NCI-H524 treated with DMSO at 0.1 percent for 48 hours (cell line): Measurements from ENCODE around the gene SEMA3B.
"Not testable (repeated sequence)": the region's sequence is repeated elsewhere in the genome, so short reads cannot be mapped to it uniquely, and the experiment has no call there.

Source experiments
- DNase-seq: peaks from one replicate; lab custom pipeline; 2025; lab: John Stamatoyannopoulos, UW

SEMA3B gene

DNA sequence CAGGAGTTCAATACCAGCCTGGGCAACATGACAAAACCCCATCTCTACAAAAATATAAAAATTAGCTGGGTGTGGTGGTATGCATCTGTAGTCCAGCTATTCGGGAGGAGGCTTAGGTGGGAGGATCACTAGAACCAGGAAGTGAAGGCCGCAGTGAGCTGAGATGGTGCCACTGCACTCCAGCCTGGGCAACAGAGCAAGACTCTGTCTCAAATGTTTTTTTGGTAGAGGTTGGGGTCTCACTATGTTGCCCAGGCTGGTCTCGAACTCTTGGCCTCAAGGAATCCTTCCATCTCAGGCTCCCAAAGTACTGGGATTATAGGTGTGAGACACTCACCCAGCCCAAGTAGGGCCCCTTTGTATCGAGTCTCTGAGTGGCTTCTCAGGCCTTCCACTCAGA lies 25.1 kb downstream of the SEMA3B start:
- DNase-seq = no peak

DNA sequence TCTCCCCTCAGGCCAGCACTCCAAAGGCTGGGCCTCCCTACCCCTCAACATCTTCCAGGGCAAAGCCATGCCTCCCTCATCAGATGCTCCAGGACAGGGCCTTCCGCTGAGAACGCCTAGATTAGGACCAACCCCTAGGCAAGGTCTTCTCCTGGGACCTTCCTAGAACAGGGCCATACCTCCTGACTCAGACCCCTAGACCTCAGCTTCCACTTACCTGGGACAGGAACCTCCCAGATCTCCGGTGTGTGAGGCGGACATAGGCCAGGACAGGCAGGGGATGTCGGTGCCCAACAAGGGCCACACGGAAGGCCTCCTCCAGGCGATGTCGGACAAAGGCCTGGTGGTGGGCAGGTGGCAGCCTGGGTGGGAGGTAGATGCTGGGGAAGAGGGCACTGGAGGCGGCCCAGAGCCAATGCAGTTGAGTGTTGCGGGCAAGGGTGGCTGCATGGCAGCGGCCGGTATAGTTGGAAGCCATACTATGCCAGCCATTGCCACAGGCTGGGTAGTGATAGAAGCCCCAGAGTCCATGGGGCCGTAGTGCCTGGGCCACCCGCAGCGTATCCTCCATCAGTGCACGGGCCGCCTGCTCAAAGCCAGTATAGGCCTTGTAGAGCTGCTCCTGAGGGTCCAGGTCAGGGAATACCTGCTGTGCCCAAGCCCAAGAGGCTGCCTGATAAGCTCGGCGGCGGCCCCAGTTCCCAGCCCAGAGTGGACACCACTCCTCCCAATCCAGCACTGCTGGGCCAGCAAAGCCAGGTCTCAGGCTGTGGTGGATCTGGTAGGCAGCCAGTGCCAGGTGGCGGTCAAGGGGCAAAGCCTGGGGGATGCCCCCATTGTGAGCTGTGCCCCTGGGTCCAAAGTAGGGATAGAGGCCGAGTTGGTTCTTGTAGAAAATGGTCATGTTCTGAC lies 25.8 kb downstream of the SEMA3B start:
- no peak for DNase-seq

DNA sequence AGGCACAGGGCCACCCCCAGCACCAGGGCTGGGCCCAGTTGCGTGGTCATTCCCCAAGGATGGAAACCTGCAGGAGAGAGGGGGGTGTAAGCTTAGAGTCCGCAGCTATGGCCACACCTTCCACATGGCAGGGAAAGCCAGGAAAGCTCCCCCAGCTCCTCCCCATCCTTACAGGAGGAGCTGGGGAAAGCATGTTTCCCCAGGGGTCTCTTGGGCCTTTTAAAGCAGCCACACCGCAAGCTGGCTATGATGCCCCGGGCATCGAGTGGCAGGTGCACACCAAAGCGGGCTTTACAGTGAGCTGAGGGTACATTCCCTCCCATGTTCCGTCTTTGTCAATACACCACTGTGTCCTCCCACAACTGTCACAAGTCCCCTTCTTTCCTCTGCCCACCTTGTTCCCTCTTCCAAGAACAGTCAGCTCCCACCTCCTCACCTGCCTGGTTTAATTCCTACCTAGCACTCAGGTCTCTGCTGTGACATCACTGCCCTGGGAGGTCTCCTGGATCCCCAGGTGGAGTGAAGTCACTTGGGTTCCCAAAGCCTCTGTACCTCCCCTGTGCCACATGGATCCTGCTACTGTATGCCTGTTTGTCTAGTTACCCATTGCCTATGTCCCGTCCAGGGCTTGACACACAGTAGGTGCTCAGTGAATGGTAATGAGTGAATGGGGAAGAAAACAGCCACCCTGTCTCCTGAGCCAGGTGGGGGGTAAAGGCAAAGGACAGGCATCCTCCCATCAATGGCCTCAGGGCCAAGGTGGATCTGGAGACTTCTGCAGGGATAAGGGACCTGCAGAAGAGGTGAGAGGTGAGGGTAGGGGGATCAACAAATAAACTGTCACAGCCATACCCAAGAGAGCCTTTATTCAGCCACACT lies 26.8 kb downstream of the SEMA3B start:
- DNase-seq = no peak

DNA sequence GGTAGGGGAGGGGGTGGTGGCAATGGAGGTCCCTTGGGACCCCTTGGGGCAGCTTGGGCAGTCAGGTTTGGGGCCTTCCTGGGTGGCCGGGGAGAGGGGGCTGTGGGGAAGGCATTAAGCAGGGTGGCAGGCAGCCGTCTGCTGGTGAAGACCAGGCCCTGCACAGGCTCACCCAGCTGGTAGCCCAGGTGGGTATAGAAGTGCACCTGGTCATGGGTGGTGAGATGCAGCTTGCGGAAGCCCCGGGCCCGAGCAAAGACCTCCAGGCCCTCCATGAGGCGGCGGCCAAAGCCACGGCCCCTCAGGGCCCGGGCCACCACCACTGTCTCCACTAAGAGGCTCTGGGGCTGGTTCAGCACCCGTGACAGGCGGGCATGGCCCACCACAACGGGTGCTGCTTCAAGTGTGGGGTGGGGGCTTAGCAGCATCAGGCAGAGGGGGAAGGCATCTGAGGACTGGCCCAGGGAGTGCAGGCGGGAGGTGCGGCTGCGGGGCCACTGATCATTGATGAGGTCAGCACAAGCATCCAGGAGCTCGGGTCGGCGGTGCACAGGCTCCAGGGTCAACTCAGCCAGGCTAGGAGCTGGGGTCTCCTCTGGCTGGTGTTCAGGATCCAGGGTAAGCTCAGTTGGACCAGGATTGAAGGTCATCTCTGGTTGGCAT lies 27.9 kb downstream of the SEMA3B start:
- no peak for DNase-seq

DNA sequence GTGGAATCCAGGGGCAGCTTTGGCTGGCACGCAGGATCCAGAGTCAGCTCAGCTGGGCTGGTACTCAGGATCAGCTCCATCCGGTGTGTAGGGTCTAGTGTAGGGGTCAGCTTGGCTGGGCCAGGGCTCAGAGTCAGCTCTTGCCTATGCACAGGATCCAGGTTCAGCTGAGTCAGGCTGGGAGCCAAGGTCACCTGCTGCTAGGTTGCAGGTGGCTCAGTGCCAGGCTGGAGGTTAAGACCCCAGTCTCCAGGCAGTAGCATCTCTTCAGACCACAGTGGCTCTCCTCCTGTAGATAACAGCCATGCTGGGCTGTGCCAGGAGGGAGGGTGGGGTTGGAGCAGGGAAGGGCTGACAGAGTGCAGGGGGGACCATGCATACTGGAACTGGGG lies 28.4 kb downstream of the SEMA3B start:
- DNase-seq = no peak

DNA sequence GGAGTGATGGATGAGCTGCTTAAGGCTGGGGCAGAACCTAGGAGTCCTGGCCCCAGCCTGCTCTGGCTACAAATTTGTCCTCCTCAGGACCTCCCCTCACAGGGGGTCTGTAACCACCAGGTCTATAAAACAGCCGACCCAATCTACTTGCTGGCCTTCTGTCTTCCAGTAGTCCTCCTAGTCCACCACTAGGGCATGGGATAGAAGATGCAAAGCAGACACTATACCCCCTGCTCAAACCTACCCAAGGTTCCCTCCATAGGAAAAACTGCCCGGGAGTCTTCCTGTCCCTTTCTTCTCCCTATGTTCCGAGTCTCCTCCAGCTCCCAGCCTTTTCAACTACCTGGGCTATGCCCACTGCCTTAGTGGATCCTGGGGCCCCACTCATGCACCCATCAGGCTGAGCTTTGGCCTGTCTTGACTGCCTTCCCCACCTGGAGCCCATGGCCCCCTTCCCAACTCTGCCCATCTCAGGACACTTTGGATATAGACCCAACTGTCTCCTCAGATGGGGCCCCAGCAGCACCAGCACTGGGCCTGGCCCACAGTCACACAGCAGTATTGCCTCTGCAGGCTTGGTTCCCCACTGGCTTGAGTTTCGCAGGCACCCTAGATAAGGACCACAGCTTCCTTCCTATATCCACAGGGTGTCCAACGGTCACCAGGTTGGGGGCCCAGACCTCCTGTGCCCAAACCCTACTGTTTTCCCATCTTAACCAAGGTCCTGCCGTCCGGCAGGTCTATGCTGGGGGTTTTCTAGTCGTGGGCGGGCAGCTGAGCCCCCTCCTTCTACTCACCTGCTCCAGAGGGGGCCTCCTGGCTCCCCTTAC lies 29.2 kb downstream of the SEMA3B start:
- DNase-seq = no peak

DNA sequence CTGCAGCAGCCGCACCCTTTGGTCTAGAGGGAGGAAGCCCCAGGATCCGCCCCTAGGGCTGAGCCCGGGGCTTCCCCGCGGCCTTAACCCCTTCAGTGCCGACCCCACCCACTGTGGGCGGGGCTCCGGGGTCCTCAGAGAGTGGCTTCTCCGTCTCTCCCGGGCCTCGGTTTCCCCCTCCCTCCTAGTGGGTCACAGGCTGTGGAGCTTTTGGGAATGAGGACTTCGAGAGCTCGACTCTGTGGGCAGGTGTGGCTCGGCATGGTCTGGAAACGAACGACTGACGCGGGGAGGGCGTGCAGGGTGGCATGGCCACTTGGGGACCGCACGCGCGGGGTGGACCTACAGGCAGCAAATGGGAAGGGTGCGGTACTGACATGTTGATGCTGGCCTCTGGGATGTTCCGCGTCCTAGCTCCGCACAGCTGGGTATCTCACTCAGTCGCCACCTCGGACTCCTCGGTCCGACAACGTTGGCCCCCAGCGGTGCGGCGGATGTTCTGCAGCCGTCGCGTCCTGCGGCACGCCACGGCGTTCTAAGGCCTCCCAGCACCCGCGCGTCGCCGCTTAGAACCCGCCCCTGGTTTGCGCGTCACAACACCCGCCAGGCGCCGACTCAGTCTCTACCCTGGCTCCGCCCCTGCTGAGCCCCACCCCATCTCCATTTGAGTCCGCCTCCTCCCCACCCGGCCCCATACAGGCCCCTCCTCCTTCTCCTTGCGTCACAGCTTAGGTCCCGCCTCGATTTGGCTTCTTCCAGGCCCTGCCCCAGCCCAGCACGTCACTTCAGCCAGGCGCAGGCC lies 30.1 kb downstream of the SEMA3B start, which contains the start of the genes HYAL3 and NAA80:
HYAL3 (minus strand) TSS at position 570 of the 802 bp plus-strand sequence. CDS start 3,803 bp downstream, outside the sequence.
NAA80 (minus strand) TSS at position 570 of the 802 bp plus-strand sequence. CDS start 1,942 bp downstream, outside the sequence.
- DNase-seq = no peak

DNA sequence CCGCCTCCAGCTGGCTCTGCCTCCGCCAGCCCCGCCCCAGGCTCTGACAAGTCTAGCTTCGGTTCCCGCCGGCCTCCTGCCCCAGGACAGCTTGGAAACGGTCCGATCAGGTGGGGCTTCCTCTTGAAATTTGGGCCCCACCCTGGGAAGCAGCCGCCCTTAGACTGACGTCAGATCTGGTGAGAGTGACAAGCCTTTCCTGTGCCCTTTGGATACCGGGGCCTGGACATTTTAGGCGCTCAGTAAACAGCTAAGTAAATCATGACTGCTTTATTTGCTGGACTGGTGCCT lies 30.6 kb downstream of the SEMA3B start:
- DNase-seq = no peak

DNA sequence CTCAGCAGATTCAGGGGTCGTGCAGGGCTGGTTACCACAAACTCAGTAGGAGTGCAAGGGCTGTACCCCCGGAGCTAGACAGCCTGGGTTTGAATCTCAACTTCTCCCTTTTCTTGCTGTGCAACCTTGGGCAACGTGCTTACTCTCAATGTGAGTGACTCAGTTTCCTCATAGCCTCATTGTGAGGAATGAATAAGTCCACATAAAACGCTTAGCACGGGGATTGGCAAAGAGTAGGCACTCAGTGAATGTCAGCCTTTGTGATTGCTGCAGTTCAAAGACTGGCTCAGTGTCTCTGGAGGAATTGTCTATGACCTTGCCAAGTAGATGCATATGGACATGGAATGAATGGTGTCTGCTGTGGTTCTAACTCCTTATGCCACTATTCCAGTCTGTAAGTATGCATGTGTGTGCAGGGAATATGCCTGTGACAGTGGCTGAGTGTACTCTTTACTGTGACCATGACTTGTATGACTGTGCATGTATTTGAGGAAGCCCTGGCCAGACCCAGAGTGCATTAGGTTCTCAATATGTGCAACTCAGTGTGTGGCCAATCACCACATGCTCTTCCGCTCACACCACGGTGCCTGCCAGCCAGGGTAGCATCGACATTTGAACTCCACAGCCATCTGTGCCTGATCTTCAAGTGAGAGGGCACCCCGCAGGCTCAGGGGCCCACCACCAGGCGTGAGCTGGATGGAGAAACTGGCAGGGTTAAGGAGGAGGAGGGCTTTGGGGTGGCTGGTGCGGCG lies 31.2 kb downstream of the SEMA3B start:
- no peak for DNase-seq

DNA sequence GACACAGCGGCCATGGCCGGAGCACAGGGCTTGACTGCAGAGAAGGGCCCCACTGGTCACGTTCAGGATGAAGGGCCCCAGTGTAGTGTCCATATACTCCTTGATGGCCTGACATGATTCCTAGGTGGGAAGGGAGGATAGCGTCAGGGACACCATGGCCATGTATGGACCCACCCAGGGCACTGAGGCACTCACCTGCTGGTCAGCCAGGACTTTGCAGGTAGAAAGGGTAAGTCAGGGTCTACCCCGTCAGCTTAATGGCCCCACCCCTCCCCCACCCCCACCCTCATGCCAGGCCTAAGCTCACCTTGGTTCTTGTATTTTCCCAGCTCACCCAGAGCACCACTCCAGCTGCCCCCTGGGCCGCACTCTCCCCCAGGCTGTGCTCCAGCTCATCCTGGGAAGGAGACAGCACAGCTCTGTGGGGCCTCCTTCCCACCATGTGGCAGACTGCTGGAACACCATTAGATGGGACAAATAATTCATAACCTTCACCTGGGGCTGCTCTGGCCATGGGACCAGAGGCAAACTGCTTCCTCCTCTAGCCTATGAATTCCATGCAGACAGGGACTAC lies 31.8 kb downstream of the SEMA3B start:
- DNase-seq = no peak

DNA sequence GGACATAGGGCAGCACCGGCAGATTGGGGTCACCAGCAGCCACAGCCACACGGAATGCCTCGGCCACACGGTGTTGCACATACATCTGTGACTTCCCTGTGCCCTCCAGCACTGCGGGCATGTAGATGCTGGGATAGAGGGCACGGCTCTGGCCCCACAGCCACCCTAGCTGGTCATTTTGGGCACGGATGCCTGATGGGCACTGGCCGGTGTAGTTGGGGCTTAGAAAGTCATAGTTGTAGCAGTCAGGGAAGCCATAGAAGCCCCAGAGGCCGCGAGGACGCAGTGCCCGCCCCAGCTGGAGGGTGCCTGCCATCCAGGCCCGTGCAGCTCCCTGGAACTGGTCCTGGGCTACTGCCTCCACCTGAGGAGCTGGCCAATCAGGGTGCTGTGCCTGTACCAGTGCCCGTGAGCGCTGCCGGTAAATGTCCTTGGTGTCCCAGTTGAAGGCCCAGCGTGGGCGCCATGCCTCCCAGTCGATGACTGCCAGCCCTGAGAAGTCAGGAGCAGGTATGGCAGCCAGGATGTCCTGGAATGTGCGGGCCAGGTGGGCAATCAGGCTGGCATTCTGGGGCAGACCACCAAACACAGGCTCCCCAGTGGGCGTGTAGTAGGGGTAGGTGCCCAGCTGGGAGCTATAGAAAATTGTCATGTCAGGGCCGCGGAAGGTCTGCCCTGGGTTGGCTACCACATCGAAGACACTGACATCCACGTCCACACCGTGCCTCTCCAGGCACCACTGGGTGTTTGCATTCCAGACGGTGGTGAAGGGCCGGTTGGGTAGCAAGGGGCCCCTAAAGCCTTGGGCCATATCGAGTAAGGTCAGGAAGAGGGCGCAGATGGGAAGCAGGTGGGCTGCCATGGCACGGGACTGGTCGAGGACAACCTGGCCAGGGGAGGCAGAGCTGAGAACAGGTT lies 33.4 kb downstream of the SEMA3B start:
- DNase-seq = no peak

DNA sequence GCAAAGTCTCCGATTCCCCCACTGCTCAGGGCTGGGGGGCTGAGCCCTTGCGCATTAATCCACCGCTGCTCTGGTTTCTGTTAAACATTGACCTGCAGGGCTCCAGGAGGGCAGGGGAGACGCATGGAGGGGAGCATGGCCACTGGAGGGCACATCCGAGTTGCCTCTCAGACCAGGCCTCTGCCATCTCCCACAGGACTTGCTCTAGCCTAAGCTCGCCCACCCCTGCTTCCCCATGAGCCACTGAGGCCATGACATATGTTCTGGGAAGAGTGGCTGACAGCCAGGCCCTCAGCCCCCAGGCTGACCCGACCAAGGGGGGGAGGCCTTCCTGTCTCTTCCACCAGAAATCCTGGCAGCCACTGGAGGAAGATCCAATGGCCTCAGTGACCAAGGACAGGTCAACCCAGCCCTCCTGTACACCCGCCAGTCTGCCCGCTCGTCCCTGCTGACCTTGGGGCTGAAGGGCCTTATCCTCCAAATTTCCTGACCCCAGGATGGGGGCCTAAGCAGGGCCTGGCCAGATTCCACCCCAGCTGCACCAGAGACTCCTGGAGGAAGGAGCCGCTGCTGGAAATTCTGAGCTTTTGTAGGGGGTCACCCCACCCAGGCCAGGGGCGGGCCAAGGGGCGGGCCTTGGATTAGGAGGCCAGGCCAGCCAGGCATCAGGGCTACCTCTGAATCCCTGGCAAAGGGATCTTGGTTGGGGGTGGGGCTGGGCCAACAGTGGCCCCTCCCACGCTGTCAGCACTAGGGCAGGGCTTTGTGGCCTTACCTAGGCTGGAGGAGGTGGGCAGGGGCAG lies 34.3 kb downstream of the SEMA3B start, which contains the start of gene HYAL1:
HYAL1 (minus strand) TSS at position 562 of the 803 bp plus-strand sequence. CDS start 618 bp downstream, outside the sequence.
- no peak for DNase-seq

DNA sequence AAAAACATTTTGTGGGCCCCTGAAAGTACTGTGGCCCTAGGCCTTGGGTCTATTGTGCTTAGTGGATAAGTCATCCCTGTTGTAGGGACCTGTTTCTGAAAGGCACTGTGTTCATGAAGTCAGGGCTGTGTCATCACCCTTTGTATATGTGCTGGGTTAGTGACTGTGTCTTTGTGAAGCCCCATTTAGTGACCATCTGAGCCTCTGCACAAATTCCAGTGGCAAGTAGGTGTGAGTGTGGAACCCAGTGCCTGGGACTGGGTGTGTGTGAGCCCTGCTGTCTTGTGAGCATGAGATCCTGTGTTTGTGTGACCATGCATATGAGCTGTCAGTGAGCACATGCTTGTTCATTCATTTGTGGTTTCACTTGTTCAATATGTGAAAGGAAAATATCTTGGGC lies 35.7 kb downstream of the SEMA3B start:
- no peak for DNase-seq

DNA sequence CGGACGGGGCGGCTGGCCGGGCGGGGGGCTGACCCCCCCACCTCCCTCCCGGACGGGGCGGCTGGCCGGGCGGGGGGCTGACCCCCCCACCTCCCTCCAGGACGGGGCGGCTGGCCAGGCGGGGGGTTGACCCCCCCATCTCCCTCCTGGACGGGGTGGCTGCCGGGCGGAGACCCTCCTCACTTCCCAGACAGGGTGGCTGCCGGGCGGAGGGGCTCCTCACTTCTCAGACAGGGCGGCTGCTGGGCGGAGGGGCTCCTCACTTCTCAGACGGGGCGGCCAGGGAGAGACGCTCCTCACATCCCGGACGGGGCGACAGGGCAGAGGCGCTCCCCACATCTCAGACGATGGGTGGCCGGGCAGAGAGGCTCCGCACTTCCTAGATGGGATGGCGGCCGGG lies 43.1 kb downstream of the SEMA3B start:
- not testable (repeated sequence) for DNase-seq

DNA sequence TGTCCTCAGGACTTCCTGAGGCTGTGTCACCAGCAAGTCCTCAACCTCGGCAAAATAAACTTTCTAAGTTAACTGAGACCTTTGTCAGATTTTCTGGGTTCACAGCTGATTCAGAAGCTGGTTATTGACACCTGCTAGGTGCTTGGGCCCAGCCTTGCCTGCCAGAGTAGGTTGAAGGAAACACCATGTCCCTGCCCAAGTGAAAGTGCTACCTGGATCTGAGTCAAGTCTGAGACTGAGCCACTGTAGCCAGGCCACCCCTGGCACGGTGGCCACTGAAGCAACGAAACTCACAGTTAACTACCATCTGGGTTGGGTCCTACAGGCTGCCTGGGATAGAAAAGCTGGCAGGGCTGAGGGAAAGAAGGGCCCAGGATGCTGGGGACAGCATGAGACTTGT lies 45.4 kb downstream of the SEMA3B start:
- DNase-seq = no peak

DNA sequence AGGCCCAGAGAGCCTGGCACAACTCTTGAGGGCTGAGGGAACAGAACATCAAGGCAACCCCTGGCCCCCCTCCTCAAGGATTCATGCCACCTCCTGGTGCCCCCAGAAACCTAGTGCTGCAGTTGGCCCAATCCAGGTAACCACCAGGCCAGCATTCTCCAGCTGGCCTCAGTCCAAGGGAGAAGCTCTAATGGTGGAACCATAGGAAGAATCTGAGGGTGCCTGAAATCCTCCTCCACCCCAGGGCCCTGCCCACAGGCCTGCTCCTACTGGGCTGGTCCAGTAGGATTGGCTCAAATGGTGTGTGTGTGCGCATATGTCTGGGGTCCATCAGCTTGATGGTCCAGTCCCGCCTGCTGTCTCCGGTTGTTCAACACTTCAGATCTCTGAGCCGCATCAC lies 45.9 kb downstream of the SEMA3B start:
- DNase-seq = no peak

DNA sequence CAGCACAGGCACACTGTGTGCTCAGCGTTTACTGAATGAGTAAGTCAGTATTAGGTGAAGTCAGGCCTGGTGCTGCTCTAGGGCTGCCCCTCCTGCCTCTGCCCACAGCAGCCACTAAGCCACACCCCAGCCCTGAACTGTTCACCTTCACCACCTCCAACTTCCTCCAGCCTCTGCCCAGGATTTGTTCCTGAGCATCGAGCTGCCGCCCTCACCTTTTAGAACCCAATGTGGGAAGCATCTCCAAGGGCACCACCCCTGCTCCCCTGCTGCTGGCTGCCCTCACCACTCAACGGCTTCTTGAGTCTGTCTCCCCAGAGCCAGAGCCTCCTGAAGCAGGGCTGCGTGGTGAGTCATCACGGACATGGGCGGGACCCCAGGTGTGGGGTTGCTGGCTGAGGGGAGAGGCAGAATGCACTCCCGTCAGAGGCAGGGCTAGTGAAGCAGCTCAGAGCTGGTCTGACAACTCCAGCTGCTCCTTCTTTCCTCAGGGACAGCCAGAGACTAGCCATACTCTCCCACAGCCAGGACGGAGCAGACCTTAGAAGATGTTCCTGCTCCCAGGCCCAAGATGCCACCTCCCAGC lies 47.8 kb downstream of the SEMA3B start:
- DNase-seq = no peak
